ENCODE measurements around the gene NCOR2.

DNA sequence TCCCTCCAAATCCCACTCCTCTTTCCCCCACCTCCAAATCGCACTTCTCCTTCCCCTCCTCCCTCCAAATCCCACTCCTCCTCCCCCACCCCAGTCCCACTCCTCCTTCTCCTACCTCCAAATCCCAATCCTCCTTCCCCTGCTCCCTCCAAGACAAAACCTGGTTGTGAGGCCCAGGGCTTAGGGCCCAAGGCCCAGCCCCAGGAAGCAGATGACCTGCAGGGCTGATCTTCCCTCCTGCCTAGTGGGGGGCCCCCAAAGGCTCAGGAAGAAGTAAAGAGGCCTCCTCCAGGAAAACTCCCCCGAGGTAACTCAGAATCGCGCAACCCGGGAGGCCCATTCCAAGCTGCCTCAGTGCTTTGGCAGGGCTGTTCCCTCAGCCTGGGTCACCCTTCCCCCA lies 34.4 kb downstream of the NCOR2 start:
- TF ChIP-seq, protein P1, sequence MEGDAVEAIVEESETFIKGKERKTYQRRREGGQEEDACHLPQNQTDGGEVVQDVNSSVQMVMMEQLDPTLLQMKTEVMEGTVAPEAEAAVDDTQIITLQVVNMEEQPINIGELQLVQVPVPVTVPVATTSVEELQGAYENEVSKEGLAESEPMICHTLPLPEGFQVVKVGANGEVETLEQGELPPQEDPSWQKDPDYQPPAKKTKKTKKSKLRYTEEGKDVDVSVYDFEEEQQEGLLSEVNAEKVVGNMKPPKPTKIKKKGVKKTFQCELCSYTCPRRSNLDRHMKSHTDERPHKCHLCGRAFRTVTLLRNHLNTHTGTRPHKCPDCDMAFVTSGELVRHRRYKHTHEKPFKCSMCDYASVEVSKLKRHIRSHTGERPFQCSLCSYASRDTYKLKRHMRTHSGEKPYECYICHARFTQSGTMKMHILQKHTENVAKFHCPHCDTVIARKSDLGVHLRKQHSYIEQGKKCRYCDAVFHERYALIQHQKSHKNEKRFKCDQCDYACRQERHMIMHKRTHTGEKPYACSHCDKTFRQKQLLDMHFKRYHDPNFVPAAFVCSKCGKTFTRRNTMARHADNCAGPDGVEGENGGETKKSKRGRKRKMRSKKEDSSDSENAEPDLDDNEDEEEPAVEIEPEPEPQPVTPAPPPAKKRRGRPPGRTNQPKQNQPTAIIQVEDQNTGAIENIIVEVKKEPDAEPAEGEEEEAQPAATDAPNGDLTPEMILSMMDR (IDR thresholded peaks at IDR 0.05) = no peak
- TF ChIP-seq POLR2A (IDR thresholded peaks at IDR 0.05) = no peak

All from right lobe of liver (tissue), 4 donors.